Left renal pelvis (tissue), 4 donors: ENCODE measurements around the gene SFXN4. TPM values are rescaled to one million over a fixed set of nuclear protein-coding genes. Genes with fewer than 3 reads are reported as not detected.
"Not testable (repeated sequence)": the region's sequence is repeated elsewhere in the genome, so short reads cannot be mapped to it uniquely, and the experiment has no call there.

Experiments used
- DNase-seq, 4 donors: peaks; one replicate each; pipeline ENCODE4 v3.0.0-alpha.2; 2013; ENCODE audit warnings: low read depth in 4 of 4, low spot score in 3 of 4
- polyA plus RNA-seq, 4 donors: library from polyadenylated mRNA; unstranded; fragments of 120-200 nt; gene quantifications; one replicate each; pipeline ENCODE4 v1.2.1, GENCODE V29; 2013; ENCODE audit not compliant: insufficient read length in 4 of 4

SFXN4 gene
- polyA plus RNA-seq, 4 donors: 14.7 to 31.1 (median 27.4) TPM

DNA sequence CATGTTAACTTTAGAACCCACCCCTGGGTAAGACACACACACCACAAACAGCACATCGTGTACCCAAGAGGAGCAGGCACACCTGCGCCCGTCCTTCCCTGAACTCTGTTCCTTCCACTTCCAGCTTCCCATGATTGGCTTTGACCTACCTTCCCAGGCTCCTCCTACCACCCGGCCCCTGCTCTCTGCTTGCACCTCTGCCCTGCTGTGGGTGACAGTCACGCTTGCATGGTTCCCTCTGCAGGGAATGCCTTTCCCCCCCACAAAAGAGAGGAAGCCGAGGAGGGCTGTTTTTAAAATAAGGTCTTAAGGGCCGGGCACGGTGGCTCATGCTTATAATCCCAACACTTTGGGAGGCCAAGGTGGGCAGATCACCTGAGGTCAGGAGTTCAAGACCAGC is 16.4 kb downstream of the SFXN4 start:
- DNase-seq: no peak

DNA sequence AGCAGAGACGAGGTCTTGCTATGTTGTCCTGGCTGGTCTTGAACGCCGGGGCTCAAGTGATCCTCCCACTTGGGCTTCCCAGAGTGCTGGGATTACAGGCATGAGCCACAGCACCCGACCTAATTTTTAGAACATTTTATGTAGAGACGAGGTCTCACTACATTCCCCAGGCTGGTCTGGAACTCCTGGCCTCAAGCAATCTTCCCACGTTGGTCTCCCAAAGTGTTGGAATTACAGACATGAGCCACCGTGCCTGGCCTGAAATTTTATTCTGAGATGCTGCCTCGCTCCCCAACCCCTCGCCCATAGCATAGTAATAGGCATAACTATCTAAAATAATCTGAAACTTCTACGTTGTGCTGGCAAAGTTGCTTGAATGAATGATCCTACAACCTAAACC is 21.9 kb downstream of the SFXN4 start:
- DNase-seq: no peak

DNA sequence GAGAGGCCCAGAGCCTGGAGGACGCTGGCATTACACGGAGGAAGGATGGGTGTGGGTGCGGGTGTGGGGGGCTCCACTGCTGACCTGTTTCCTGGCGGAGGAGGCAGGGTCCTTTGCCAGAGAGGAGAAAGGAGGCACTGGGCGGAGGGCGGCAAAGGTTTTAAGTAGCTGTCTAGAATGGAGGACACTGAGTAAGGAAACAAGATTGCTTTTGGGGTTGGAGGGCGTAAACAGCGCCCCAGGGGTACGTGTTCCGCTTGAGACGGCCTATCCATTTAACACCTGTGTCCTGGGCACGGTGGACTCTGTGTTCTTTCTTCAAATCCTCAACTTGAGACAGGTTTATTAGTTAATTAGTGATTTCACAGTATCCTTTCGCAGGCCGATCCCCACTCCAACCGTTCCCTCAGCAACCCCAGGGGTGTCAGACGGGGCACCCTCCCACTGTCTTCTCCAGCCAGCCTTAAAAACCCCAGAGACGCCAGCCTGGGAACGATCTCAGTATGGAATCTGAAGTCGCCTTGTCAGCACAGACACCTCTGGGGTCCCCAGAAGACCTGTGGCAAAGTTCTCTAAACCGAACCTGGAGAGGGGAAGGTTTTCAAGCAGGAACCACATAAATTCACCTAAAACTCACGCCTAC is 24.8 kb downstream of the SFXN4 start:
- DNase-seq: no peak

DNA sequence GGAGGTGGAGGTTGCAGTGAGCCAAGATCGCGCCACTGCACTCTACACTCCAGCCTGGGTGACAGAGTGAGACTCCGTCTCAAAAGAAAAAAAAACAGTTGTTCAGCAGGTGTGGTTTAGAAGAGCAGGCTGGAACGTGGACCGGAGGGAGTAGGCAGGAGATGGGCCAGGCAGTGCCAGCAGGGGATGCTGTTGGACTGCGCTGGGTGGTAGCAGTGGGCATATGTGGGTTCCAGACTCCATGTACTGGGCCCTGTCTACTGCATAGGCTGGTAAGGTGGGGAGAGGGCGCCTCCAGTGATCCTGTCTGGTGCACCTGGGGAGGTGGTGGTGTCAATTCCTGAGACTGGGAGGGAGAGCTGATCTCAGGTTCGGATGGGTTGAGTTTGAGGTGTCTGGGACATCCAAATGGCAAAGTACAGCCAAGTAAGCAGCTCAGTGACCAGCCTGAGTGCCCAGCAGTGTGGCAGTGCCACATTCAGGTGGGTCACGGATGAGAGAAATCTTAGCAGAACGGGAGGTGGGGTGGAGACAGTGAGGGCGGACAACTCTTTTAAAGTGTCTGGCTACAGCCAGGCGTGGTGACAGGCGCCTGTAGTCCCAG is 25.9 kb downstream of the SFXN4 start:
- DNase-seq: no peak

DNA sequence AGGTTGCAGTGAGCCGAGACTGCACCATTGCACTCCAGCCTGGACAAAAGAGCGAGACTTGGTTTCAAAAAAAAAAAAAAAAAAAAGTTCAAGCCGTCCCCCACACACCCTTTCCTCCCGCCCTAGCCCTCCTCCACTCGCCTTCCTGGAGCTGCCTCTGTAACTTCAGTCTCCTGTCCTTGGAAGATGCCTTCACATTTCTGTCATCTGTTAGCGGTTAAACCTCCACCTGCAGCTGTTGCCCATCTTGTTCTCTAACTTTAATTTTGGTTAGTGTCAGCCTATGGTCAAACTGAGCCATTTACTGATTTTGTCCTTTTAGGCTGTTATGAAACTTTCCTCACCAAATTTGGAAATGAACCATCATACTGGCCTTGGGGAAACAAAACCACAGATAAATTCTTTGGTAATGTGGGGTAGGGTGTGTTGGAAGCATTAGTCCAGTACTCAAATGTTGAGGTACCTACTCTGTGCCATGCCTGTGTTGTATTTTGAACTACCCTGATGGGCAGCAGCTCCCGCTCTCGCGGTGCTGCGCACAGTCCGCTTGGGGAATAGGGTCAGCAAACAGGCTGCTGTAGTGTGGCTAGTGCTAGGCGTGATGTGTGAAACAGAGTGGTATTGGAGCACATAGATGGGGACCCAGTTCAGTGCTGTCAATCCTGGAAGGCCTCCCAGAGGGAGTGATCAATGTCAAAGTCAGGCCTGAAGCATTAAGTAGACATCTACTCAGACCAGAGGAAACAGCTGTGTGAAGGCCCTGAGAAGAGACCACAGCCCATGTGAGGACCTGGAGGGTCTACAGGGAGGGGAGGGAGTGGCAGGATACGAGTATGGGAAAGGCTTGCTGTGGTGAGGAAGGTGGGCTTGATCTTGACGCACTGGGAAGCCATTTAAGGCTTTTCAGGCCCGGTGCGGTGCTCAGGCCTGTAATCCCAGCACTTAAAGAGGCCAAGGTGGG is 26.9 kb downstream of the SFXN4 start:
- no peak for DNase-seq

DNA sequence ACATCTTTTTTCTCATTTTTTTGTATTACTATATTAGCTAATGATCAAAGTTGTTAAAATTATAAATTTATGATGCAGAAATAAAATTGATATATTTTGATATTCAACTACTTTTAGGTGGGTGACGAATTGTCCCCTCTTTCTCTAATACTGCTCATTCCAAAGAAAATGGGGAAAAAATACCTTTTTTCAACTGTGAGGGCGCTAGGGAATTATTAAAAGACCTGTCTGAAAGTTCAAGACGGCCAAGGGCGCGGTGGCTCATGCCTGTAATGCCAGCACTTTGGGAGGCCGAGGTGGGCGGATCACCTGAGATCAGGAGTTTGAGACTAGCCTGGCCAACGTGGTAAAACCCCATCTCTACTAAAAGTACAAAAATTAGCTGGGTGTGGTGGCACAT is 27.6 kb downstream of the SFXN4 start:
- not testable (repeated sequence) for DNase-seq

DNA sequence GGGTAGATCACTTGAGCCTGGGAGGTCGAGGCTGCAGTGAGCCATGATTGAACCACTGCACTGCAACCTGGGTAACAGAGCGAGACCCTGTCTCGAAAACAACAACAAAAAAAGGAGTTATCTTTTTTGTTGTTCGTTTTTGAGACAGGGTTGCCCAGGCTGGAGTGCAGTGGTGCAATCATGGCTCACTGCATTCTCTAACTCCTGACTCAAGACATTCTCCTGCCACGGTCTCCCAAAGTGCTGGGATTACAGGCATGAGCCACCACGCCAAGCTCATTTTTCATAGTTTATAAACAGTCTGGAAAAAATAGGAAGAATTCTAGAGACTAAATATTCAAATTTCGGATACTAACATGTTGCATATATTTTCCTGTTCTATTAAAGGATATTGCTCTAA is 29.4 kb downstream of the SFXN4 start:
- DNase-seq: no peak

DNA sequence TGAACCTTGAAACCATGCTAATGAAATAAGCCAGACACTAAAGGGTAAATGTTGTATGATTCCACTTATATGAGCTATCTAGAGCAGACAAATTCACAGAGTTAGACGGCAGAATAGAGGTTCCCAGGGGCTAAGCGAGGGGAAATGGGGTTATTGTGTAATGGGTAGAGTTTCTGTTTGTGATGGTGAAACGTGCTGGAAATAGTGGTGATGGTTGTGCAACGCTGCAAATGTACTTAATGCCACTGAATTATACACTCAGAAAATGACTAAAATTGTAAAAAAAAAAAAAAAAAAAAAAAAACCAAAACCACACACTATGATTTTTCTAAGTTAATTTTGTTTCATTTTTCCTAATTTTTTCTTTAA is 30.0 kb downstream of the SFXN4 start:
- no peak for DNase-seq

DNA sequence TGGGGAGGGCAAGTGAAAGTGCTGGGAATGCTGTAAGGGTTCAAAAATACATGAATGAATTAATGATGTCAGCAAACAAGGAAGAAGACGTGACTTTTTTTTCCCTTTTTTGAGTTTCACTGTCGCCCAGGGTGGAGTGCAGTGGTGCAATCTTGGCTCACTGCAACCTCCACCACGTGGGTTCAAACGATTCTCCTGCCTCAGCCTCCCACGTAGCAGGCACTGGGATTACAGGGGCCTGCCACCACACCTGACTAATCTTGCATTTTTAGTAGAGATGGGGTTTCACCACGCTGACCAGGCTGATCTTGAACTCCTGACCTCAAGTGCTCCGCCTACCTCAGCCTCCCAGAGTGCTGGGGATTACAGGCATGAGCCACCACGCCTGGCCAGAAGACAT is 31.6 kb downstream of the SFXN4 start:
- no peak for DNase-seq

DNA sequence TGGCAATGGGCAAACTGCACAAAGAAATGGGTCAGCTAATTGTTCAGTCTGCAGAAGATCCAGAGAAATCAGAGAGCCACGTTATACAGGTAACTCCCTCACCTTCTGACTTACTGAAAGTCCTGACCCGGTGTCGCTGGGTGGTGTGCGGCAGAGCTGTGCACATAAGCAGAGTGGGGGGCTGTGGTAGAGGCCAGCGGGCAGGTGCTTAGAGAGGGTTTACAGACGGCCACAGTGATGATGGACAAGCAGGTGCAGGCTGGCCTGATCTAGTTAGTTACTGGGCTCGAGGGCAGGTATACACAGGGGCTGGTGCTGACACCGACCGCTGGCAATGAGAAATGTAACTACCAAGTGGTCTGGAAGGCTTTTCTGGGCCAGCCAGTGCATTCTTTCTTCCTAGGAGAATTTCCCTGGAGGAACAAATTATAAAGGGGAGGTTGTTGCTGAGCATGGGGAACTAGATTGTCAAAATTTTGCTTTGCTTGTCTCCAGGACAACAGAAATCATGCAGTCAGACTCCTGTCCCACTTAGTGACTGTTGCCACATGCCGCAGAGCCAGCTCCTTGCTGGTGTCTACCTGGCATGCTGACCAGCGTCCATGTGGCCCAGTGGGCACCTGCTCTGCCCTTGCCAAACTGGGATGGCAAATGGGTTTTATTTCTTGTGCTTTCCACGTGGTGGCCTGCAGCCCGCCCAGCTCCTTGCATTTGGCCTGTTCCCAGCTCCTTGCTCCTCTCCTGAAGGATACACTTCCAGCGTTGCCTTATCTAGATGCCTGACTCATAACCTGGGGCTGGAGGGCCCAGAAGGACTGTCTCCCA is 32.8 kb downstream of the SFXN4 start:
- DNase-seq: no peak

DNA sequence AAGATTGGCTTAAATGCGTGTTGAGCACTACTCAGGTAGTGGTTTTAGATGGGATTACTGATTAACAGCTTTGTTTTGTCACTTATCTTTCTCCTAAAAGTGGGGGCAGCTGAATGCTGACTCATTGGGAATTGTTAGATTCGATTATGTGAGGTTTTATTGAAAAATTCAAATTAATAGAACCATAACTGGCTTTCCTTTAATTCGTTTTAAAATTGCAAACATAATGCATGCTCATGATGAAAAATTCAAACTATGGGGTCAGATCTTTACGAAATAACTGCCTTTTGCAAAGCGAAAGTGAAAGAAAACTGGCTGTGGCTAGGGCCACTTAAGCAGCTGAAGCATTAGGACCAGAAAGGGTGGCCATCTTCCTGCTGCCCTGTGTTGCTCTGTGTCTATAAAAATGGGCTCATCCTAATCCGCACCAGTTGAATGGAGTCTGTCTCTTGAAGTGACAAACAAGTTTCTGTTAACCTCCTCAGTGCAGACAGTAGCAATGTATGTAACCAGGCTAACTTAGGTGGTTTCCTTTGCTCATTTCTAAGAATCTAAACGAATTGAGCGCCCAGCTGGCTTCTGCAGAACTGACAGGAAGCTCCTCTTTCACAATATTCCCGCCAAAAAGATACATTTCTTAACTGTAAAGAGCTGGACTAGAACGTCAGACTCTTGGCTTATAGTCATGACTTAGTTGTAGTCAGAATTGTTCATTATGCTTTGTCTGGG is 33.8 kb downstream of the SFXN4 start:
- no peak for DNase-seq

DNA sequence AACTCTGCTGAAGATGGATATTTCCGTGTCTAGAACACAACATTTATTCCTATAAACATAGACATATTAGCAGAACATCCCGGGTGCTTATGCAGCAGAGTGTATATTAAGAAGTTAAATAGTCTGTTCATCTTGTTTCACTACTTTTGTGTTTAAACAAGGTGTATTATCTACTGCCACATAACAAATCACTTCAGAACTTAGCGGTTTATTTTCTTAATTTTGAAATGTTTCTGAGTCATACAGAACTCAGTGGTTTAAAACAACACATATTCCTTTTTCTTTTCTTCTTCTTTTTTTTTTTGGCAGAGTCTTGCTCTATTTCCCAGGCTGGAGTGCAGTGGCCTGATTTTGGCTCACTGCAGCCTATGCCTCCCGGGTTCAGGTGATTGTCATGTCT is 35.8 kb downstream of the SFXN4 start:
- no peak for DNase-seq

DNA sequence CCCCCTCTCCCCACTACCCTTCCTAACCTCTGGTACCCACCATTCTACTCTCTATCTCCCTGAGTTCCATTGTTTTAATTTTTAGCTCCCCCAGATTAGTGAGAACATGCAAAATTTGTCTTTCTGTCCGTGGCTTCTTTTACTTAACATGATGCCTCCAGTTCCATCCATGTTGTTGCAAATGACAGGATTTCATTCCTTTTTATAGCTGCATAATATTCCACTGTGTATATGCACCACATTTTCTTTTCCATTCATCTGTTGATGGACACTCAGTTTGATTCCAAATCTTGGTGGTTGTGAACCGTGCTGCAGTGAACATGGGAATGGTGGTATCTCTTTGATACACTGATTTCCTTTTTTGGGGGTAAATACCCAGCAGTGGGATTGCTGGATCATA is 39.6 kb downstream of the SFXN4 start:
- no peak for DNase-seq

DNA sequence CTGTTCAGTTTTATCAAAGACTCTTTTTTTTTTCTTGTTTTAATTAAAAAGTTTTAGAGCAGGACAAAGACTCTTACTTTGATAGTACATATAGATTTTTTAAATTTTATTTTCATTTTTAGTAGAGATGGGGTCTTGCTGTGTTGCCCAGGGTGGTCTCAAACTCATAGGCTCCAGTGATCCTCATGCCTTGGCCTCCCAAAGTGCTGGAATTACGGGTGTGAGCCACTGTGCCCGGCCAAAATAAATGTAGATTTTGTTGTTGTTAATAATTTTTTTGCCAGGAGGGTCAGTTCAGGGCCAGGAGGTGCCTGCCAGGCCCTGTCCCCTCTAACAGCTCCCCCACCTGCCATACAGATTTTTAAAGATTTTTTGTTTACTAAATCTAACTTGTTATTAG is 44.6 kb downstream of the SFXN4 start:
- no peak for DNase-seq

DNA sequence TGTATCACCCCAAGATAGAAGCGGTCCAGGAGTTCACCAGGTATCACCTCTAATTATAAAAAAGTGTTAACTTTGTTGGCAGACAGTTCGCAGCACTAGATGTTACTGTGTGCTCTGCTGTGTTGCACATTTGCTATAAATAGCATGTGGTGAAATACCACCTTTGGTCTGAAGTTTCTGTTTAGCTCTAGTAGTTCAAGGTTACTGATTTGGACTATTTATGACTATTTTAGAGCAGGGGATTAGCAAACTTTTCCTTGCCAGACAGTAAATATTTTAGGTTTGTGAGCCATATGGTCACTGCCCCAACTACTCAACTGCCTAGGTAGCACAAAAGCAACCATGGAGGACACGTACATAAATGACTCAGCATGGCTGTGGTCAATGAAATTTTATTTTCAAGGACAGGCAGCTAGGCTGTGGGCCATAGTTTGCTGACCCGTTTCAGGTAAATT is 45.1 kb downstream of the SFXN4 start:
- no peak for DNase-seq

DNA sequence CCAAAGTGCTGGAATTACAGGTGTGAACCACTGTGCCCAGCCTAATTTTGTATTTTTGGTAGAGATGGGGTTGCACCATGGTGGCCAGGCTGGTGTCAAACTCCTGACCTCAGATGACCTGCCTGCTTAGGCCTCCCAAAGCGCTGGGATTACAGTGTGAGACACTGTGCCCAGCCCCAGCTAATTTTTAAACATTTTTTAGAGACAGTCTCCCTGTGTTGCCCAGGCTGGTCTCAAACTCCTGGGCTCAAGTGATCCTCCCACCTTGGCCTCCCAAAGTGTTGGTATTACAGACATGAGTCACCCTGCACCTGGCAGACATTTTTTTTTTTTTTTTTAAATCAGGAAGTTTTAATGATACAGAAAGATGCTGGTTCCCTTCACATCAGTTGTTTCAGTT is 46.1 kb downstream of the SFXN4 start:
- DNase-seq: no peak

DNA sequence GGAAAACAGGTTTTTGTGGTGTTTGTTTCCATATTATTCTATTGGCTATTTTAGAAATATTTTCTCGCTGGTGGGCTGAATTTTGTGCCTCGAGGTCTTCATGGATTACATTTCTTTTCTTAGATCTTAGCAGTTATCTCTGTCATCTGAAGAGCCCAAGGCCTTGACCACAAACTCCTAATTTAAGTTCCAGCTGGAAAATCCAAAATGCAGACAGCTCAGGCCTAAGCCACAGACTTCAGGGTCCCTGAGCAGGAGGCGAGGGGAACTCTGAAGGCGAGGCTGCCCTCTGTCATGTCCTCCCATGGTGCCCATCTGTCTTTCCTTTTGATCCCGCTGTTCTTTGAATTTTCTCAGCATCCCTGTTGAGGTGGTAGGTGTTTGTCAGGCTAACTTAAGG is 47.3 kb downstream of the SFXN4 start:
- no peak for DNase-seq

DNA sequence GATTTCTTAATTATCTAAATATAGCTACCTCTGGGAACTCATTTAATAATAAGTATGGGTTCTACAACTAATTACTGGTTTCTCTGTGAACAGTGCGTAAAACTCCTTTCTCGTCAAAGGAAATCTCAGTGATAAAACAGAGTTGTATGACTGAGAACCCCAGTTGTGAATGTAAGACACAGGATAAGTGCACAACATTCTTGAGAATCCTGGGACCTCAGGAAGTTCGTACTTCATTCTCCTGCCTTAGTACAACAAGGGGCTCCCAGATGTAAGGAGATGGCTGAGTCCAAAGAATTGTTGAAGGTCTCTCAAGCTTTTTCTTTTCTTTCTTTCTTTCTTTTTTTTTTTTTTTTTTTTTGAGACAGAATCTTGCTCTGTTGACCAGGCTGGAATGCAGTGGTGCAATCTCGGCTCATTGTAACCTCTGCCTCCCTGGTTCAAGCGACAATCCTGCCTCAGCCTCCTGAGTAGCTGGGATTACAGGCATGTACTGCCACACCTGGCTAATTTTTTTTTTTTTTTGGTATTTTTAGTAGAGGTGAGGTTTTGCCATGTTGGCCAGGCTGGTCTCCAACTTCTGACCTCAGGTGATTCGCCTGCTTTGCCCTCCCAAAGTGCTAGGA is 49.1 kb downstream of the SFXN4 start:
- DNase-seq: no peak

DNA sequence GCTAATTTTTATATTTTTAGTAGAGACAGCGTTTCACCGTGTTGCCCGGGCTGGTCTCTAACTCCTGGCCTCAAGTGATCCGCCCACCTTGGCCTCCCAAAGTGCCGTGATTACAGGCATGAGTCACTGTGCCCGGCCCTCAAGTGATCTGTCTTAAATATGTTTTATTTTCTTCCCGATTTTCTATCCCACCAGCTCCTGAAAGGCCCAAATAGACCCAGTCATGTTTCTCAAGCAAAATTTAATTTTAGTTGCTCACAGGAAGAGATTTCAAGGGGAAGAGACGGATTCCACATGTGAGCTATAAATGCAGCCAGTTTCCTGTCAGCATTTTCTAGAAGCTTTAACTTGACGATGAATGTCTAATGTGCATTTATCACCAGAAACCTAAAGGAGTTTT is 49.6 kb downstream of the SFXN4 start:
- no peak for DNase-seq
